CD4-positive, alpha-beta T cell treated with Interleukin-6 at 100 ng/mL for 8 hours (primary cell): ENCODE data around the gene PROM2.
"Not testable (repeated sequence)": the region's sequence is repeated elsewhere in the genome, so short reads cannot be mapped to it uniquely, and the experiment has no call there.

Source experiments
- DNase-seq: peaks from one replicate; pipeline ENCODE4 v3.0.0-alpha.2; 2020; ENCODE audit warnings: mixed read lengths, low spot score

Gene PROM2

GRCh38 chr2:95268211-95269035 lies 5.8 kb upstream of the PROM2 start:
- no peak for DNase-seq

- no peak for DNase-seq
These were observed 5.1 kb upstream of the PROM2 start for GRCh38 chr2:95269036-95269680.

- DNase-seq: not testable (repeated sequence)
These were observed 4.5 kb upstream of the PROM2 start for GRCh38 chr2:95269745-95270144.

- no peak for DNase-seq
These were observed 3.6 kb upstream of the PROM2 start for GRCh38 chr2:95270541-95271081.

GRCh38 chr2:95271381-95271971 lies 2.8 kb upstream of the PROM2 start:
- no peak for DNase-seq

GRCh38 chr2:95272299-95272751 lies 1.9 kb upstream of the PROM2 start:
- DNase-seq: no peak

- DNase-seq: no peak
These were observed 1.5 kb upstream of the PROM2 start for GRCh38 chr2:95272781-95273180.

GRCh38 chr2:95273566-95274290 lies 521 bp upstream of the PROM2 start:
- DNase-seq: no peak

GRCh38 chr2:95275151-95275515 lies 884 bp downstream of the PROM2 start:
- no peak for DNase-seq

GRCh38 chr2:95275601-95276243 lies 1.5 kb downstream of the PROM2 start:
- no peak for DNase-seq

- no peak for DNase-seq
These were observed 2.1 kb downstream of the PROM2 start for GRCh38 chr2:95276244-95276887.

- no peak for DNase-seq
These were observed 2.6 kb downstream of the PROM2 start for GRCh38 chr2:95276888-95277245.

- DNase-seq: no peak
These were observed 3.1 kb downstream of the PROM2 start for GRCh38 chr2:95277246-95277906.

- no peak for DNase-seq
These were observed 3.8 kb downstream of the PROM2 start for GRCh38 chr2:95278051-95278471.

GRCh38 chr2:95278637-95279225 lies 4.5 kb downstream of the PROM2 start:
- DNase-seq: no peak

- no peak for DNase-seq
These were observed 5.3 kb downstream of the PROM2 start for GRCh38 chr2:95279435-95280035.

- DNase-seq: no peak
These were observed 6.8 kb downstream of the PROM2 start for GRCh38 chr2:95281071-95281470.

- no peak for DNase-seq
These were observed 7.5 kb downstream of the PROM2 start for GRCh38 chr2:95281786-95282185.

- DNase-seq: no peak
These were observed 8.2 kb downstream of the PROM2 start for GRCh38 chr2:95282458-95282857.

- no peak for DNase-seq
These were observed 9.3 kb downstream of the PROM2 start for GRCh38 chr2:95283562-95283961.
